ENCODE results near the gene CD8B2. TPM values are rescaled to one million over a fixed set of nuclear protein-coding genes. Genes with fewer than 3 reads are reported as not detected.
A peak's percentile ranks its signal among the peaks of the same experiment; 100 is the strongest.
"Not testable (repeated sequence)": the region's sequence is repeated elsewhere in the genome, so short reads cannot be mapped to it uniquely, and the experiment has no call there.

CD8B2 gene
- total RNA-seq, 1 experiment from 2014 or later, result not detected

DNA sequence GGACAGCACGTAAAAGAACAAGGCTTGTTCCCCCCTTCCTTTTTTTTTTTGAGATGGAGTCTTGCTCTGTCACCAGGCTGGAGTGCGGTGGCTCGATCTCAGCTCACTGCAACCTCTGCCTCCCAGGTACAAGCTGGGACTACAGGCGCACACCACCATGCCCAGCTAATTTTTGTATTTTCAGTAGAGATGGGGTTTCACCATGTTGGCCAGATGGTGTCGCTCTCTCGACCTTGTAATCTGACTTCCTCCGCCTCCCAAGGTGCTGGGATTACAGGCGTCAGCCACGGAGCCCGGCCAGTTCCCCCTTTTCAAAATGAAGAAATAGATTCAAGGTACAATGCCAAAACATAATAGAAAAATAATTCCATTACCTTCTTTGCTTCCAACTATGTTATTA is 25.3 kb upstream of the CD8B2 start:
- not testable (repeated sequence) for H2BK20ac ChIP-seq (ENCODE audit: low read depth, low read length, poor library complexity, severe bottlenecking); H3K23ac ChIP-seq (ENCODE audit: insufficient read length, low read depth, low read length); H3K79me2 ChIP-seq (ENCODE audit: insufficient read depth, low read length); H2BK5ac ChIP-seq (ENCODE audit: insufficient read length, low read length); H3K27ac ChIP-seq (ENCODE audit: insufficient read length, low read depth, low read length); H3K9me3 ChIP-seq (ENCODE audit: control insufficient read depth, low read depth, low read length); H3K27me3 ChIP-seq (ENCODE audit: insufficient read depth, low read length); H2BK12ac ChIP-seq (ENCODE audit: insufficient read length, low read depth, low read length); H2AK5ac ChIP-seq (ENCODE audit: insufficient read length, low read length); H4K20me1 ChIP-seq (ENCODE audit: control insufficient read depth, insufficient read depth, insufficient read length); H3K23me2 ChIP-seq (ENCODE audit: insufficient read length, low read depth, low read length, poor library complexity, severe bottlenecking); H3K18ac ChIP-seq (ENCODE audit: insufficient read length, low read depth, low read length); H3K27ac Mint-ChIP-seq; H4K5ac ChIP-seq (ENCODE audit: insufficient read length, low read depth, low read length); H4K8ac ChIP-seq (replicated peaks; ENCODE audit: insufficient read length, low read depth, low read length); H3K4me3 Mint-ChIP-seq; H3K4me2 ChIP-seq (ENCODE audit: insufficient read depth, insufficient read length, low read length); H4K91ac ChIP-seq (ENCODE audit: insufficient read length, low read depth, low read length); H3K9me3 Mint-ChIP-seq; H2AFZ ChIP-seq (ENCODE audit: low read length); H3K4me1 Mint-ChIP-seq; H3K4me1 ChIP-seq (ENCODE audit: insufficient read depth, low read length); H2BK15ac ChIP-seq (ENCODE audit: low read depth, low read length); H3K4ac ChIP-seq (ENCODE audit: low read depth, low read length); H3K36me3 Mint-ChIP-seq (ENCODE audit: insufficient read depth in 1 of 3, low read depth in 3 of 3); H3K9ac ChIP-seq (ENCODE audit: extremely low read depth, insufficient read length, low read length); H3T11ph ChIP-seq (ENCODE audit: low read length); H3K79me1 ChIP-seq (ENCODE audit: insufficient read depth, low read depth, low read length, poor library complexity, severe bottlenecking); H3K14ac ChIP-seq (ENCODE audit: insufficient read depth, low read length); H3K27me3 Mint-ChIP-seq (ENCODE audit: low read depth); H2BK120ac ChIP-seq (ENCODE audit: low read depth, low read length, poor library complexity, severe bottlenecking); H3K56ac ChIP-seq (ENCODE audit: insufficient read length, low read depth, low read length)
- peak; percentile 42 for DNase-seq
- no CpG with 5 or more reads among the region's 10 CpGs for WGBS (ENCODE audit: extremely low coverage, insufficient read length, low lambda C conversion rate)
- TF ChIP-seq CTCF (conservative IDR thresholded peaks at IDR 0.05), result peak; percentile 60

GRCh38 chr2:106467516-106467915 is 19.6 kb upstream of the CD8B2 start:
- not testable (repeated sequence) for H3K36me3 Mint-ChIP-seq (ENCODE audit: insufficient read depth in 1 of 3, low read depth in 3 of 3); H2BK120ac ChIP-seq (ENCODE audit: low read depth, low read length, poor library complexity, severe bottlenecking); H2AFZ ChIP-seq (ENCODE audit: low read length); H3K23ac ChIP-seq (ENCODE audit: insufficient read length, low read depth, low read length); DNase-seq; H3K4me1 Mint-ChIP-seq; H3K27ac ChIP-seq (ENCODE audit: insufficient read length, low read depth, low read length); H3K79me2 ChIP-seq (ENCODE audit: insufficient read depth, low read length); H3K23me2 ChIP-seq (ENCODE audit: insufficient read length, low read depth, low read length, poor library complexity, severe bottlenecking); H3K9me3 ChIP-seq (ENCODE audit: control insufficient read depth, low read depth, low read length); H3T11ph ChIP-seq (ENCODE audit: low read length); H3K27me3 ChIP-seq (ENCODE audit: insufficient read depth, low read length); H4K91ac ChIP-seq (ENCODE audit: insufficient read length, low read depth, low read length); H4K5ac ChIP-seq (ENCODE audit: insufficient read length, low read depth, low read length); H3K27ac Mint-ChIP-seq; H3K14ac ChIP-seq (ENCODE audit: insufficient read depth, low read length); H2BK20ac ChIP-seq (ENCODE audit: low read depth, low read length, poor library complexity, severe bottlenecking); H3K27me3 Mint-ChIP-seq (ENCODE audit: low read depth); H3K4me3 Mint-ChIP-seq; H4K20me1 ChIP-seq (ENCODE audit: control insufficient read depth, insufficient read depth, insufficient read length); H3K4me2 ChIP-seq (ENCODE audit: insufficient read depth, insufficient read length, low read length); H3K79me1 ChIP-seq (ENCODE audit: insufficient read depth, low read depth, low read length, poor library complexity, severe bottlenecking); H2BK5ac ChIP-seq (ENCODE audit: insufficient read length, low read length); H3K56ac ChIP-seq (ENCODE audit: insufficient read length, low read depth, low read length); H2BK15ac ChIP-seq (ENCODE audit: low read depth, low read length); H2BK12ac ChIP-seq (ENCODE audit: insufficient read length, low read depth, low read length); H3K9ac ChIP-seq (ENCODE audit: extremely low read depth, insufficient read length, low read length); H3K4me1 ChIP-seq (ENCODE audit: insufficient read depth, low read length); H3K9me3 Mint-ChIP-seq; H3K18ac ChIP-seq (ENCODE audit: insufficient read length, low read depth, low read length); H4K8ac ChIP-seq (replicated peaks; ENCODE audit: insufficient read length, low read depth, low read length); H2AK5ac ChIP-seq (ENCODE audit: insufficient read length, low read length); H3K4ac ChIP-seq (ENCODE audit: low read depth, low read length)
- no CpG with 5 or more reads among the region's 49 CpGs for WGBS (ENCODE audit: extremely low coverage, insufficient read length, low lambda C conversion rate)
